KMS-11 (cell line): ENCODE results near the gene STXBP1.
A peak's percentile ranks its signal among the peaks of the same experiment; 100 is the strongest.

Experiments used
- H2AFZ ChIP-seq: fragments of 200-600 bp; sonication (generic); 2 replicates; pipeline ENCODE4 v1.6.1; 2016; ENCODE audit warnings: antibody characterized with exemption, mixed run types, low read depth
- H3K27ac ChIP-seq: fragments of 200-600 bp; sonication (generic); 2 replicates; pipeline ENCODE4 v1.6.1; 2016; ENCODE audit warnings: mild to moderate bottlenecking, mixed run types
- H3K27me3 ChIP-seq: fragments of 200-600 bp; sonication (generic); 2 replicates; pipeline ENCODE4 v1.6.1; 2017; ENCODE audit warnings: mild to moderate bottlenecking, low read depth, mixed run types, moderate library complexity; ENCODE audit not compliant: insufficient read depth
- H3K36me3 ChIP-seq: fragments of 200-600 bp; sonication (generic); 2 replicates; pipeline ENCODE4 v1.6.1; 2017; ENCODE audit warnings: mild to moderate bottlenecking, mixed run types; ENCODE audit not compliant: insufficient read depth
- H3K4me1 ChIP-seq: fragments of 200-600 bp; sonication (generic); 2 replicates; pipeline ENCODE4 v1.6.1; 2016; ENCODE audit warnings: mild to moderate bottlenecking, low read depth, mixed run types; ENCODE audit not compliant: poor library complexity, severe bottlenecking
- H3K4me2 ChIP-seq: fragments of 200-600 bp; sonication (generic); 2 replicates; pipeline ENCODE4 v1.7.0; 2016; ENCODE audit warnings: mild to moderate bottlenecking, mixed run types
- H3K4me3 ChIP-seq: fragments of 200-600 bp; sonication (generic); IDR thresholded peaks from 2 replicates; pipeline ENCODE4 v1.6.1; 2017; ENCODE audit warnings: low read depth, low read length, mixed read lengths; ENCODE audit not compliant: insufficient read depth
- H3K79me2 ChIP-seq: fragments of 200-600 bp; sonication (generic); 2 replicates; pipeline ENCODE4 v1.6.1; 2016; ENCODE audit warnings: low read depth, mixed run types; ENCODE audit not compliant: insufficient read depth
- H3K9ac ChIP-seq: fragments of 200-600 bp; sonication (generic); 2 replicates; pipeline ENCODE4 v1.6.1; 2016; ENCODE audit warnings: mild to moderate bottlenecking, mixed run types
- H4K20me1 ChIP-seq: fragments of 200-600 bp; sonication (generic); 2 replicates; pipeline ENCODE4 v1.6.1; 2016; ENCODE audit warnings: mild to moderate bottlenecking, mixed run types; ENCODE audit not compliant: insufficient read depth
- TF ChIP-seq, protein P1 (sequence below): fragments of 200-600 bp; sonication (generic); conservative IDR thresholded peaks from 2 replicates; pipeline ENCODE4 v1.6.1; 2017; ENCODE audit warnings: low read depth, mild to moderate bottlenecking, antibody characterized with exemption, low read length, moderate library complexity, mixed read lengths

STXBP1 gene

GRCh38 chr9:127568618-127568970, 43.5 kb upstream of the STXBP1 start:
- H3K4me1 ChIP-seq = peaks cover 14% of the 10 kb centered on the region
- TF ChIP-seq, protein P1, sequence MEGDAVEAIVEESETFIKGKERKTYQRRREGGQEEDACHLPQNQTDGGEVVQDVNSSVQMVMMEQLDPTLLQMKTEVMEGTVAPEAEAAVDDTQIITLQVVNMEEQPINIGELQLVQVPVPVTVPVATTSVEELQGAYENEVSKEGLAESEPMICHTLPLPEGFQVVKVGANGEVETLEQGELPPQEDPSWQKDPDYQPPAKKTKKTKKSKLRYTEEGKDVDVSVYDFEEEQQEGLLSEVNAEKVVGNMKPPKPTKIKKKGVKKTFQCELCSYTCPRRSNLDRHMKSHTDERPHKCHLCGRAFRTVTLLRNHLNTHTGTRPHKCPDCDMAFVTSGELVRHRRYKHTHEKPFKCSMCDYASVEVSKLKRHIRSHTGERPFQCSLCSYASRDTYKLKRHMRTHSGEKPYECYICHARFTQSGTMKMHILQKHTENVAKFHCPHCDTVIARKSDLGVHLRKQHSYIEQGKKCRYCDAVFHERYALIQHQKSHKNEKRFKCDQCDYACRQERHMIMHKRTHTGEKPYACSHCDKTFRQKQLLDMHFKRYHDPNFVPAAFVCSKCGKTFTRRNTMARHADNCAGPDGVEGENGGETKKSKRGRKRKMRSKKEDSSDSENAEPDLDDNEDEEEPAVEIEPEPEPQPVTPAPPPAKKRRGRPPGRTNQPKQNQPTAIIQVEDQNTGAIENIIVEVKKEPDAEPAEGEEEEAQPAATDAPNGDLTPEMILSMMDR = no peak
- H3K79me2 ChIP-seq = no peaks in the 10 kb centered on the region
- no peaks in the 10 kb centered on the region for H3K36me3 ChIP-seq
- H3K9ac ChIP-seq = no peak overlapping the region
- H3K27me3 ChIP-seq = no peaks in the 10 kb centered on the region
- H3K4me3 ChIP-seq = no peak overlapping the region
- H3K27ac ChIP-seq = no peak overlapping the region
- H3K4me2 ChIP-seq = peak overlapping the region; percentile 60
- no peaks in the 10 kb centered on the region for H4K20me1 ChIP-seq
- peak overlapping the region; percentile 52 for H2AFZ ChIP-seq

GRCh38 chr9:127568971-127569885, 42.8 kb upstream of the STXBP1 start:
- Histone ChIP-seq H3K4me3 (no peak overlapping the region), H3K27me3 (no peaks in the 10 kb centered on the region), H2AFZ (peak overlapping the region; percentile 72), H3K4me1 (peaks cover 14% of the 10 kb centered on the region), H3K79me2 (no peaks in the 10 kb centered on the region), H3K4me2 (peak overlapping the region; percentile 58), H3K36me3 (no peaks in the 10 kb centered on the region), H3K9ac (peak overlapping the region; percentile 52), H3K27ac (peak overlapping the region; percentile 44), H4K20me1 (no peaks in the 10 kb centered on the region)
- TF ChIP-seq, protein P1 = no peak

- Histone ChIP-seq H3K27ac (peak overlapping the region; percentile 44), H3K4me1 (peaks cover 14% of the 10 kb centered on the region), H4K20me1 (no peaks in the 10 kb centered on the region), H3K36me3 (no peaks in the 10 kb centered on the region), H2AFZ (peak overlapping the region; percentile 72), H3K27me3 (no peaks in the 10 kb centered on the region), H3K4me3 (no peak overlapping the region), H3K4me2 (peak overlapping the region; percentile 58), H3K79me2 (no peaks in the 10 kb centered on the region), H3K9ac (peak overlapping the region; percentile 52)
- TF ChIP-seq, protein P1 = no peak
Measured at GRCh38 chr9:127569886-127570401, 42.1 kb upstream of the STXBP1 start.

DNA sequence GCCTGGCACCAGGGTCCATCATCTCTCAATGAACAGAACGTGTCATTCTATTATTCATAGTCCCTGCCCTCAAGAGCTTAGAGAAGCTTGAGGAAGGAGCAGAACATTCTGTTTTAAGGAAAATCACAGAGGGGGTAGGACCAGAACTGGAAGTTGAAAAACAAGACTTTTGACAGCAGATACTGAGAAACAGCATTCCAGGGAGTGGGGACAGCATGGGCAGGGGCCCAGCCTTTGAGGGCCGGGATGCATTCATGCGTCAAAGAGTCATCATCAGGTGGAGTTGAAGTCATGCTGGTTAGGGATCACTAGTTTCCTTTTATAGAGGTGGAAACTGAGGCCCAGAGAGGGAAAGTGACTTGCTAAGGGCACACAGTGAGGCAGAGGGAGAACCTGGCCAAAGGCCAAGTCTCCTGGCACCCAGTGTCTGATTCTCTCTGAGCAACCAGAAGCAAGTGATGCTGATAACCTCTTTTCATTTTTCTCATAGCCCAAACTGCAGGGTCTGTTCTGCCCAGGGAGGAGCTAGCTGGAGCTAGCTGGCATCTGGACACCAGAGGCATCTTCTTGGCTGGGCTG, 41.5 kb upstream of the STXBP1 start:
- no peaks in the 10 kb centered on the region for H3K36me3 ChIP-seq
- no peaks in the 10 kb centered on the region for H3K27me3 ChIP-seq
- H3K79me2 ChIP-seq = no peaks in the 10 kb centered on the region
- H3K4me3 ChIP-seq = no peak overlapping the region
- TF ChIP-seq, protein P1 = no peak
- peak overlapping the region; percentile 58; the same call in 1 of the 2 replicates for H3K4me2 ChIP-seq
- H3K9ac ChIP-seq = no peak overlapping the region; the same call in 1 of the 2 replicates
- peak overlapping the region; percentile 72 for H2AFZ ChIP-seq
- H3K4me1 ChIP-seq = peaks cover 14% of the 10 kb centered on the region
- H4K20me1 ChIP-seq = no peaks in the 10 kb centered on the region
- peak overlapping the region; percentile 44; the same call in 1 of the 2 replicates for H3K27ac ChIP-seq
